SK-N-SH (cell line): Measurements from ENCODE around the gene SGPP2. TPM values are rescaled to one million over a fixed set of nuclear protein-coding genes. Genes with fewer than 3 reads are reported as not detected.

Source experiments
- CTCF ChIA-PET: fragments of 300-600, 350-600 bp; formaldehyde crosslinking; extraction: SDS; loops from one replicate; lab custom pipeline; 2021; lab: Yijun Ruan, JAX
- POLR2A ChIA-PET: fragments of 350-600 bp; sonication (Branson Sonifier 250); formaldehyde crosslinking; extraction: SDS; loops from one replicate; lab custom pipeline; 2020; ENCODE audit warnings: antibody characterized with exemption, inconsistent platforms; lab: Yijun Ruan, JAX
- DNase-seq: peaks from one replicate; pipeline ENCODE4 v3.0.0; 2012
- H2AFZ ChIP-seq: fragments of 200-600 bp; sonication (generic); 2 replicates; pipeline ENCODE4 v1.8.1; 2016; ENCODE audit warnings: antibody characterized with exemption, mild to moderate bottlenecking, low read depth
- H3F3A ChIP-seq: fragments of 200-600 bp; sonication (generic); replicated peaks from 2 replicates; pipeline ENCODE3; 2016; ENCODE audit warnings: antibody characterized with exemption, mild to moderate bottlenecking; ENCODE audit not compliant: insufficient read depth
- H3K27ac ChIP-seq, 2 experiments: fragments of 200-500 bp in 1 of 2; fragments of 200-600 bp in 1 of 2; sonication (Bioruptor generic) in 1 of 2; sonication (generic), shearing (Covaris generic) in 1 of 2; 2 replicates each; pipeline versions ENCODE4 v1.5.1 to v1.6.1; 2014 to 2016; ENCODE audit warnings: low read depth in 2 of 2, inconsistent platforms in 1 of 2, low read length in 1 of 2, mild to moderate bottlenecking in 1 of 2, mixed read lengths in 1 of 2
- H3K27me3 ChIP-seq: fragments of 200-600 bp; sonication (generic), shearing (Covaris generic); 2 replicates; pipeline ENCODE4 v1.6.1; 2016; ENCODE audit warnings: mixed run types; ENCODE audit not compliant: insufficient read depth
- H3K36me3 ChIP-seq, 2 experiments: fragments of 200-500 bp in 1 of 2; fragments of 200-600 bp in 1 of 2; sonication (Bioruptor generic) in 1 of 2; sonication (generic) in 1 of 2; replicated peaks in 1 of 2; 2 replicates each; pipeline versions ENCODE3 to v1.5.1; 2014 to 2016; ENCODE audit warnings: low read length in 1 of 2, mild to moderate bottlenecking in 1 of 2; ENCODE audit not compliant: insufficient read depth in 2 of 2, control insufficient read depth in 1 of 2
- H3K4me1 ChIP-seq, 2 experiments: fragments of 200-500 bp in 1 of 2; fragments of 200-600 bp in 1 of 2; sonication (Bioruptor generic) in 1 of 2; sonication (generic), shearing (Covaris generic) in 1 of 2; 2 replicates each; pipeline versions ENCODE4 v1.5.1 to v1.6.1; 2014 to 2016; ENCODE audit warnings: low read depth in 1 of 2, low read length in 1 of 2, mixed run types in 1 of 2; ENCODE audit not compliant: insufficient read depth in 2 of 2, control insufficient read depth in 1 of 2
- H3K4me2 ChIP-seq: fragments of 200-600 bp; sonication (generic), shearing (Covaris generic); 2 replicates; pipeline ENCODE4 v1.6.1; 2017; ENCODE audit warnings: mixed run types
- H3K4me3 ChIP-seq, 2 experiments: fragments of 200-500 bp in 1 of 2; fragments of 200-600 bp in 1 of 2; sonication (Bioruptor generic) in 1 of 2; sonication (generic), shearing (Covaris generic) in 1 of 2; 2 replicates each; pipeline versions ENCODE4 v1.5.1 to v1.8.1; 2014 to 2016; ENCODE audit warnings: low read depth in 2 of 2, inconsistent platforms in 1 of 2, low read length in 1 of 2, mild to moderate bottlenecking in 1 of 2, mixed read lengths in 1 of 2, moderate library complexity in 1 of 2
- H3K79me2 ChIP-seq: fragments of 200-600 bp; sonication (generic); 2 replicates; pipeline ENCODE4 v1.8.1; 2017; ENCODE audit warnings: mild to moderate bottlenecking; ENCODE audit not compliant: insufficient read depth
- H3K9ac ChIP-seq: fragments of 200-600 bp; sonication (generic); 2 replicates; pipeline ENCODE4 v1.6.1; 2017; ENCODE audit warnings: mixed run types
- H3K9me2 ChIP-seq: fragments of 200-600 bp; sonication (generic); 2 replicates; pipeline ENCODE4 v1.6.1; 2017; ENCODE audit warnings: mixed run types
- H3K9me3 ChIP-seq: fragments of 200-600 bp; sonication (generic); 2 replicates; pipeline ENCODE4 v1.6.1; 2017; ENCODE audit warnings: mixed run types, mild to moderate bottlenecking, moderate library complexity
- H4K20me1 ChIP-seq: fragments of 200-600 bp; sonication (generic); 2 replicates; pipeline ENCODE4 v1.6.1; 2017; ENCODE audit warnings: mild to moderate bottlenecking, mixed run types; ENCODE audit not compliant: insufficient read depth
- EP300 ChIP-seq, 2 experiments: IDR thresholded peaks; 2 replicates each; pipeline versions ENCODE4 v1.4.0 to v1.6.1; 2012; ENCODE audit warnings: borderline replicate concordance in 1 of 2, low read depth in 1 of 2, low read length in 1 of 2
- GABPA ChIP-seq: IDR thresholded peaks from 2 replicates; pipeline ENCODE4 v1.4.0; 2012; ENCODE audit warnings: low read depth, mild to moderate bottlenecking
- MEF2A ChIP-seq: IDR thresholded peaks from 2 replicates; pipeline ENCODE4 v1.4.0; 2012; ENCODE audit warnings: low read depth, borderline replicate concordance
- POLR2AphosphoS5 ChIP-seq: IDR thresholded peaks from 2 replicates; pipeline ENCODE4 v1.6.1; 2012; ENCODE audit warnings: low read depth, low read length
- RCOR1 ChIP-seq: fragments of 150-350 bp; IDR thresholded peaks from 2 replicates; pipeline ENCODE4 v1.6.1; 2017; ENCODE audit warnings: antibody characterized with exemption, low read length
- RXRA ChIP-seq: IDR thresholded peaks from 2 replicates; pipeline ENCODE4 v1.4.0; 2012; ENCODE audit warnings: low read depth, mild to moderate bottlenecking, borderline replicate concordance
- SIN3A ChIP-seq: IDR thresholded peaks from 2 replicates; pipeline ENCODE4 v1.6.1; 2012; ENCODE audit warnings: low read depth, mild to moderate bottlenecking, low read length, moderate library complexity, borderline replicate concordance
- YY1 ChIP-seq: IDR thresholded peaks from 2 replicates; pipeline ENCODE4 v1.4.0; 2012; ENCODE audit warnings: low read depth, mild to moderate bottlenecking
- WGBS: methylation state at CpG from one replicate; pipeline ENCODE4 v1.1.6; 2017; ENCODE audit warnings: low lambda C conversion rate; 5-methylcytosine and 5-hydroxymethylcytosine counted together
- polyA plus RNA-seq, 3 experiments: library from polyadenylated mRNA; depleted of rRNA; stranded (reverse); fragments of >200 nt; gene quantifications; 2 replicates each; pipeline ENCODE4 v1.2.3, GENCODE V29; 2012
- TF ChIP-seq, protein P1 (sequence below): IDR thresholded peaks from 2 replicates; pipeline ENCODE4; 2012
- TF ChIP-seq, protein P2 (sequence below): fragments of 150-350 bp; IDR thresholded peaks from 2 replicates; pipeline ENCODE4 v1.6.1; 2017; ENCODE audit warnings: antibody characterized with exemption, low read length, low read depth, borderline replicate concordance
- TF ChIP-seq, protein P3 (sequence below): IDR thresholded peaks from 2 replicates; pipeline ENCODE4 v1.6.1; 2012; ENCODE audit warnings: mild to moderate bottlenecking, low read depth, low read length, moderate library complexity

Gene SGPP2
- polyA plus RNA-seq, 1 of the 3 experiments (the other 2 are of a cell fraction) = 0.03 TPM

- H3K4me2 ChIP-seq = no peak overlapping the region
- H3K27ac ChIP-seq = no peak overlapping the region
- H3K9me2 ChIP-seq = no peaks in the 10 kb centered on the region
- H3F3A ChIP-seq = no peaks in the 10 kb centered on the region
- 26% methylated on average over 8 of the region's 8 CpGs for WGBS
- H3K9me3 ChIP-seq = no peaks in the 10 kb centered on the region
- H3K27me3 ChIP-seq = no peaks in the 10 kb centered on the region
- DNase-seq = no peak
- H3K4me1 ChIP-seq = no peaks in the 10 kb centered on the region; a peak in 2 of 4 replicates
- no peak overlapping the region for H3K9ac ChIP-seq
- H3K36me3 ChIP-seq = no peaks in the 10 kb centered on the region
- POLR2A ChIA-PET = no interaction called here
- no peak overlapping the region for H2AFZ ChIP-seq
- TF ChIP-seq, protein P1, sequence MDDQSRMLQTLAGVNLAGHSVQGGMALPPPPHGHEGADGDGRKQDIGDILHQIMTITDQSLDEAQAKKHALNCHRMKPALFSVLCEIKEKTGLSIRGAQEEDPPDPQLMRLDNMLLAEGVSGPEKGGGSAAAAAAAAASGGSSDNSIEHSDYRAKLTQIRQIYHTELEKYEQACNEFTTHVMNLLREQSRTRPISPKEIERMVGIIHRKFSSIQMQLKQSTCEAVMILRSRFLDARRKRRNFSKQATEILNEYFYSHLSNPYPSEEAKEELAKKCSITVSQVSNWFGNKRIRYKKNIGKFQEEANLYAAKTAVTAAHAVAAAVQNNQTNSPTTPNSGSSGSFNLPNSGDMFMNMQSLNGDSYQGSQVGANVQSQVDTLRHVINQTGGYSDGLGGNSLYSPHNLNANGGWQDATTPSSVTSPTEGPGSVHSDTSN = no peak
- TF ChIP-seq GABPA = no peak
- no peak overlapping the region for H3K4me3 ChIP-seq
- H3K79me2 ChIP-seq = no peaks in the 10 kb centered on the region
- CTCF ChIA-PET = interaction anchor here (0.9 kb wide), 1 partner anchor 17 kb away, joined by 3 read pairs; no protein-coding TSS in a partner anchor
- H4K20me1 ChIP-seq = no peaks in the 10 kb centered on the region
These were observed 20.0 kb upstream of the SGPP2 start for GRCh38 chr2:222404151-222404905.

DNA sequence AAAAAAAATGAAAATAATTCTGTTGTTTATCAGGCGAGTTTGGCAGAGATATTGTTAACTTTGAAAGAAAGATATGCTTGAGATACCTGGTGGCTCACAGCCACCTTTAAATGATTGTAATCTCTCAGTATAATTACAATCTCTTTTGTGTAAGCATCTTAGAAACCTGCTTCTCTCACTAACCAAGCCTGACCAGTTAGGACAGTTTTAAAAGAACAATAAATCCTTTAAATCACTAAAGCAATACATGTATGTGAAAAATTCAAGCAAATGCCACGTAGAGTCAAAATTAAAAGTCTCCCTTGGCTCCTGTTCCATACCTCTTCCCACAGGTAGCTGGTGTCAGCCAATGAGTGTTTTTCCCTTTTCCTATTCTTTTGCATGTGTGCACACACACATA, 15.7 kb upstream of the SGPP2 start:
- TF ChIP-seq RXRA (no peak), SIN3A (no peak), POLR2AphosphoS5 (no peak), RCOR1 (no peak), EP300 (IDR thresholded peaks at IDR 0.05; ENCODE audit: borderline replicate concordance in 1 of 2, low read depth in 1 of 2, low read length in 1 of 2) (no peak), YY1 (no peak), MEF2A (no peak)
- TF ChIP-seq, protein P2, sequence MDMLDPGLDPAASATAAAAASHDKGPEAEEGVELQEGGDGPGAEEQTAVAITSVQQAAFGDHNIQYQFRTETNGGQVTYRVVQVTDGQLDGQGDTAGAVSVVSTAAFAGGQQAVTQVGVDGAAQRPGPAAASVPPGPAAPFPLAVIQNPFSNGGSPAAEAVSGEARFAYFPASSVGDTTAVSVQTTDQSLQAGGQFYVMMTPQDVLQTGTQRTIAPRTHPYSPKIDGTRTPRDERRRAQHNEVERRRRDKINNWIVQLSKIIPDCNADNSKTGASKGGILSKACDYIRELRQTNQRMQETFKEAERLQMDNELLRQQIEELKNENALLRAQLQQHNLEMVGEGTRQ = no peak
- TF ChIP-seq, protein P3, sequence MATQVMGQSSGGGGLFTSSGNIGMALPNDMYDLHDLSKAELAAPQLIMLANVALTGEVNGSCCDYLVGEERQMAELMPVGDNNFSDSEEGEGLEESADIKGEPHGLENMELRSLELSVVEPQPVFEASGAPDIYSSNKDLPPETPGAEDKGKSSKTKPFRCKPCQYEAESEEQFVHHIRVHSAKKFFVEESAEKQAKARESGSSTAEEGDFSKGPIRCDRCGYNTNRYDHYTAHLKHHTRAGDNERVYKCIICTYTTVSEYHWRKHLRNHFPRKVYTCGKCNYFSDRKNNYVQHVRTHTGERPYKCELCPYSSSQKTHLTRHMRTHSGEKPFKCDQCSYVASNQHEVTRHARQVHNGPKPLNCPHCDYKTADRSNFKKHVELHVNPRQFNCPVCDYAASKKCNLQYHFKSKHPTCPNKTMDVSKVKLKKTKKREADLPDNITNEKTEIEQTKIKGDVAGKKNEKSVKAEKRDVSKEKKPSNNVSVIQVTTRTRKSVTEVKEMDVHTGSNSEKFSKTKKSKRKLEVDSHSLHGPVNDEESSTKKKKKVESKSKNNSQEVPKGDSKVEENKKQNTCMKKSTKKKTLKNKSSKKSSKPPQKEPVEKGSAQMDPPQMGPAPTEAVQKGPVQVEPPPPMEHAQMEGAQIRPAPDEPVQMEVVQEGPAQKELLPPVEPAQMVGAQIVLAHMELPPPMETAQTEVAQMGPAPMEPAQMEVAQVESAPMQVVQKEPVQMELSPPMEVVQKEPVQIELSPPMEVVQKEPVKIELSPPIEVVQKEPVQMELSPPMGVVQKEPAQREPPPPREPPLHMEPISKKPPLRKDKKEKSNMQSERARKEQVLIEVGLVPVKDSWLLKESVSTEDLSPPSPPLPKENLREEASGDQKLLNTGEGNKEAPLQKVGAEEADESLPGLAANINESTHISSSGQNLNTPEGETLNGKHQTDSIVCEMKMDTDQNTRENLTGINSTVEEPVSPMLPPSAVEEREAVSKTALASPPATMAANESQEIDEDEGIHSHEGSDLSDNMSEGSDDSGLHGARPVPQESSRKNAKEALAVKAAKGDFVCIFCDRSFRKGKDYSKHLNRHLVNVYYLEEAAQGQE = no peak
- Histone ChIP-seq H3K79me2 (no peaks in the 10 kb centered on the region), H4K20me1 (no peaks in the 10 kb centered on the region), H3K4me2 (no peak overlapping the region), H3K27ac (no peak overlapping the region), H3K9me3 (0 out of 2 replicates have a peak, but pooled peaks cover 2% of the 10 kb centered on the region), H3K4me3 (no peak overlapping the region), H3K4me1 (no peaks in the 10 kb centered on the region), H3K9me2 (no peaks in the 10 kb centered on the region), H3K9ac (no peak overlapping the region), H2AFZ (no peak overlapping the region), H3F3A (no peaks in the 10 kb centered on the region), H3K27me3 (no peaks in the 10 kb centered on the region), H3K36me3 (no peaks in the 10 kb centered on the region)
- DNase-seq = no peak
- CTCF ChIA-PET = interaction anchor here (2.0 kb wide), 1 partner anchor 9 kb away, joined by 4 read pairs; no protein-coding TSS in a partner anchor
- WGBS = 5% methylated on average over 2 of the region's 2 CpGs
- POLR2A ChIA-PET = no interaction called here
